Thoracic aorta (tissue), 2 donors: Measurements from ENCODE around the gene CFAP20. TPM values are rescaled to one million over a fixed set of nuclear protein-coding genes. Genes with fewer than 3 reads are reported as not detected.

ENCODE experiments used
- ATAC-seq: fragments of 150-250 bp; one replicate; pipeline ENCODE4 v1.8.0; 2017; ENCODE audit warnings: low read depth; ENCODE audit not compliant: insufficient number of reproducible peaks, low FRiP score
- DNase-seq: peaks from one replicate; pipeline ENCODE4 v3.0.0-alpha.2; 2020; ENCODE audit warnings: low spot score
- H3K27ac ChIP-seq, 2 donors: fragments of 200-600 bp; sonication (generic); 1 replicate in 1 of 2; 2 replicates in 1 of 2; pipeline ENCODE4 v1.5.1; 2016; ENCODE audit warnings: mild to moderate bottlenecking in 2 of 2, moderate library complexity in 2 of 2
- H3K27me3 ChIP-seq: fragments of 200-600 bp; sonication (generic); replicated peaks from 2 replicates; pipeline ENCODE4 v1.6.0; 2016; ENCODE audit warnings: mild to moderate bottlenecking; ENCODE audit not compliant: insufficient read depth
- H3K36me3 ChIP-seq: fragments of 200-600 bp; sonication (generic); one replicate; pipeline ENCODE4 v1.5.1; 2016
- H3K4me1 ChIP-seq, 2 donors: fragments of 200-600 bp; sonication (generic); 1 replicate in 1 of 2; 2 replicates in 1 of 2; pipeline versions ENCODE4 v1.5.1 to v1.6.0; 2016; ENCODE audit warnings: low read depth in 2 of 2, mild to moderate bottlenecking in 1 of 2; ENCODE audit not compliant: control insufficient read depth in 1 of 2
- H3K4me3 ChIP-seq: fragments of 200-600 bp; sonication (generic); 2 replicates; pipeline ENCODE4 v1.5.1; 2016; ENCODE audit warnings: mild to moderate bottlenecking
- H3K9me3 ChIP-seq: fragments of 200-600 bp; sonication (generic); 2 replicates; pipeline ENCODE4 v1.5.1; 2016
- CTCF ChIP-seq: fragments of 200-600 bp; sonication (generic); IDR thresholded peaks from one replicate; pipeline ENCODE4 v1.5.1; 2019; ENCODE audit warnings: antibody characterized with exemption
- total RNA-seq, 2 donors: library from RNA; depleted of rRNA; stranded (reverse); fragments of >200 nt; gene quantifications; one replicate each; pipeline versions ENCODE4 v1.1.0 to v1.2.3, GENCODE V29; 2016

CFAP20 gene
- total RNA-seq, 2 donors from 2014 or later = 48.5 to 52.5 TPM

DNA sequence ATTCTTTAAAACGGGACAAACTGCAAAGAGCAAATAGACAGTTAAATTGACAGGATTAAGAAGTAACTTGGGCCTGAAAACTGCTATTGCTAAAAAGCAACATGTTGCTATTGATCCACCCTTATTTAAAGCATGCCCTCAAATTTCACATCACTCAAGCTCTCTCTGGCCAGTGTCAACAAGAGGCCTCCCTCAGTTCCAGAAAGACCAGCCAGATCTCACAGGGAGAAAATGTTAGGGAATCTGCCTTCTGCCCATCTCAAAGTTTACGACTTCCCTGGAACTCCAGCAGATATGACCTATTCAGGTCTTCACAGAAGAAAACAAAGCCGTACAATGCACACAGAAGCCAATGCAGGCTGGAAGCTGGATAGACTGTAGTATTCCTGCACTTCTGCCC lies 8.9 kb downstream of the CFAP20 start:
- TF ChIP-seq CTCF = no peak
- ATAC-seq (no peak), DNase-seq (no peak)
- Histone ChIP-seq H3K9me3 (no peaks in the 10 kb centered on the region), H3K36me3 (peaks cover 15% of the 10 kb centered on the region), H3K27me3 (no peaks in the 10 kb centered on the region), H3K27ac (no peak overlapping the region), H3K4me3 (no peak overlapping the region), H3K4me1 (peaks cover 15 to 58% of the 10 kb centered on the region in 2 donors)

DNA sequence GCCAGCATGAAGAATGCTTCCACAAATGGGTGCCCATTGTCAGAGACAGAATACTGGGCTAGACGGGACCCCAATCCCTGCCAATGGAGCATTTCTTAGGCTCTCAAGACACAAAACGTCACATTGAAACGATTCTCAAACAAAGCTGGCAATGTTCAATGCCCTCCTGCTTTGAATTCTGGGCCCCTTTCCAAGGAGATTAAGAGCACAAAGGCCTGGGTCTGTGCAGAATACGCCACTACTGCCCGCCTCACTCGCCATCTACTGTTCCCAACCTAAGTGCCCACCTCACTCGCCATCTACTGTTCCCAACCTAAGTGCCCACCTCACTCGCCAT lies 9.7 kb downstream of the CFAP20 start:
- Histone ChIP-seq H3K9me3 (no peaks in the 10 kb centered on the region), H3K4me3 (no peak overlapping the region), H3K4me1 (peaks cover 15 to 53% of the 10 kb centered on the region in 2 donors), H3K36me3 (peaks cover 22% of the 10 kb centered on the region), H3K27me3 (no peaks in the 10 kb centered on the region), H3K27ac (no peak overlapping the region)
- no peak for DNase-seq
- no peak for ATAC-seq
- TF ChIP-seq CTCF = no peak

- Histone ChIP-seq H3K4me3 (no peak overlapping the region), H3K27me3 (no peaks in the 10 kb centered on the region), H3K36me3 (peaks cover 28% of the 10 kb centered on the region), H3K27ac (no peak overlapping the region), H3K4me1 (peaks cover 15 to 48% of the 10 kb centered on the region in 2 donors), H3K9me3 (no peaks in the 10 kb centered on the region)
- ATAC-seq = no peak
- DNase-seq = no peak
- TF ChIP-seq CTCF = no peak
Observed at GRCh38 chr16:58118801-58119508, 10.2 kb downstream of the CFAP20 start.

GRCh38 chr16:58116529-58116928 lies 12.7 kb downstream of the CFAP20 start:
- no peak overlapping the region for H3K4me3 ChIP-seq
- H3K9me3 ChIP-seq = no peaks in the 10 kb centered on the region
- peaks cover 14 to 37% of the 10 kb centered on the region in 2 donors for H3K4me1 ChIP-seq
- DNase-seq = no peak
- H3K36me3 ChIP-seq = peaks cover 39% of the 10 kb centered on the region
- TF ChIP-seq CTCF = no peak
- no peaks in the 10 kb centered on the region for H3K27me3 ChIP-seq
- H3K27ac ChIP-seq = no peak overlapping the region
- no peak for ATAC-seq

GRCh38 chr16:58116081-58116480 lies 13.1 kb downstream of the CFAP20 start:
- Histone ChIP-seq H3K4me1 (peaks cover 9 to 33% of the 10 kb centered on the region in 2 donors), H3K27ac (no peak overlapping the region), H3K27me3 (no peaks in the 10 kb centered on the region), H3K36me3 (peaks cover 39% of the 10 kb centered on the region), H3K9me3 (no peaks in the 10 kb centered on the region), H3K4me3 (no peak overlapping the region)
- ATAC-seq (no peak), DNase-seq (no peak)
- no peak for TF ChIP-seq CTCF
